CD14-positive monocyte (primary cell): ENCODE results near the gene GPBP1L1. TPM values are rescaled to one million over a fixed set of nuclear protein-coding genes. Genes with fewer than 3 reads are reported as not detected.
A peak's percentile ranks its signal among the peaks of the same experiment; 100 is the strongest.

Source experiments
- DNase-seq, 3 donors: peaks; one replicate each; pipeline ENCODE4 v3.0.0-alpha.2; 2011 to 2022
- H2AFZ ChIP-seq: 2 replicates; pipeline ENCODE4 v1.6.0; 2012; ENCODE audit warnings: mild to moderate bottlenecking, low read depth, low read length, inconsistent platforms; ENCODE audit not compliant: insufficient read depth, poor library complexity, severe bottlenecking
- H3K27ac ChIP-seq, 2 donors: 1 replicate in 1 of 2; 2 replicates in 1 of 2; pipeline ENCODE4 v1.5.1; 2012 to 2013; ENCODE audit warnings: low read length in 2 of 2, control low read depth in 1 of 2, inconsistent platforms in 1 of 2, low read depth in 1 of 2, mild to moderate bottlenecking in 1 of 2
- H3K27me3 ChIP-seq, 2 donors: one replicate each; pipeline versions ENCODE4 v1.6.0 to v1.6.1; 2011 to 2013; ENCODE audit warnings: low read length in 2 of 2; ENCODE audit not compliant: control insufficient read depth in 2 of 2, insufficient read depth in 2 of 2
- H3K36me3 ChIP-seq, 2 donors: replicated peaks in 1 of 2; 1 replicate in 1 of 2; 2 replicates in 1 of 2; pipeline versions ENCODE4 v1.5.1 to v1.6.1; 2012 to 2013; ENCODE audit warnings: low read length in 2 of 2, control low read depth in 1 of 2, inconsistent platforms in 1 of 2, mild to moderate bottlenecking in 1 of 2; ENCODE audit not compliant: insufficient read depth in 2 of 2, control insufficient read depth in 1 of 2
- H3K4me1 ChIP-seq, 2 donors: 1 replicate in 1 of 2; 2 replicates in 1 of 2; pipeline versions ENCODE4 v1.5.1 to v1.6.1; 2012 to 2013; ENCODE audit warnings: low read length in 2 of 2, control low read depth in 1 of 2, inconsistent platforms in 1 of 2, mild to moderate bottlenecking in 1 of 2, moderate library complexity in 1 of 2; ENCODE audit not compliant: insufficient read depth in 2 of 2, control insufficient read depth in 1 of 2
- H3K4me2 ChIP-seq: replicated peaks from 2 replicates; pipeline ENCODE3; 2012; ENCODE audit warnings: low read length, moderate library complexity, mild to moderate bottlenecking; ENCODE audit not compliant: poor library complexity, severe bottlenecking; ENCODE audit errors: extremely low read depth
- H3K4me3 ChIP-seq, 3 experiments: fragments of 200-600 bp in 1 of 3; sonication (generic) in 1 of 3; replicated peaks in 1 of 3; 1 replicate in 2 of 3; 2 replicates in 1 of 3; pipeline ENCODE4 v1.5.1; 2011 to 2013; ENCODE audit warnings: low read length in 3 of 3, mild to moderate bottlenecking in 3 of 3, control low read depth in 2 of 3, low read depth in 2 of 3, inconsistent platforms in 1 of 3, moderate library complexity in 1 of 3
- H3K79me2 ChIP-seq: 2 replicates; pipeline ENCODE4 v1.6.0; 2012; ENCODE audit warnings: mild to moderate bottlenecking, control low read depth, inconsistent platforms, low read length, moderate library complexity; ENCODE audit not compliant: insufficient read depth
- H3K9ac ChIP-seq: 2 replicates; pipeline ENCODE4 v1.6.0; 2017; ENCODE audit warnings: low read length, mild to moderate bottlenecking; ENCODE audit not compliant: insufficient read depth, poor library complexity, severe bottlenecking
- H3K9me3 ChIP-seq, 2 donors: replicated peaks in 1 of 2; 1 replicate in 1 of 2; 2 replicates in 1 of 2; pipeline versions ENCODE4 v1.5.1 to v1.6.1; 2012 to 2013; ENCODE audit warnings: low read length in 2 of 2, control low read depth in 1 of 2; ENCODE audit not compliant: control insufficient read depth in 1 of 2, insufficient read depth in 1 of 2
- H4K20me1 ChIP-seq: 2 replicates; pipeline ENCODE4 v1.6.0; 2012; ENCODE audit warnings: mild to moderate bottlenecking, low read length, control low read depth, moderate library complexity; ENCODE audit not compliant: insufficient read depth
- H3K27ac Mint-ChIP-seq, 7 donors: one replicate each; pipeline ENCODE4 v1.8.0; 2020; ENCODE audit warnings: mild to moderate bottlenecking in 7 of 7, mixed read lengths in 7 of 7, moderate library complexity in 6 of 7, inconsistent platforms in 2 of 7
- H3K27me3 Mint-ChIP-seq, 3 donors: one replicate each; pipeline ENCODE4 v1.8.0; 2021 to 2022; ENCODE audit warnings: low read depth in 3 of 3, mild to moderate bottlenecking in 3 of 3, mixed read lengths in 3 of 3, moderate library complexity in 3 of 3, inconsistent platforms in 1 of 3
- H3K36me3 Mint-ChIP-seq, 2 donors: one replicate each; pipeline ENCODE4 v1.8.0; 2020; ENCODE audit warnings: mixed read lengths in 2 of 2, inconsistent platforms in 1 of 2, mild to moderate bottlenecking in 1 of 2
- H3K4me1 Mint-ChIP-seq: one replicate; pipeline ENCODE4 v1.8.0; 2020; ENCODE audit warnings: mild to moderate bottlenecking, mixed read lengths
- H3K4me3 Mint-ChIP-seq, 2 donors: one replicate each; pipeline ENCODE4 v1.8.0; 2020; ENCODE audit warnings: mild to moderate bottlenecking in 2 of 2, mixed read lengths in 2 of 2, moderate library complexity in 1 of 2
- H3K9me3 Mint-ChIP-seq, 7 donors: one replicate each; pipeline ENCODE4 v1.8.0; 2020 to 2022; ENCODE audit warnings: mixed read lengths in 7 of 7, mild to moderate bottlenecking in 6 of 7, moderate library complexity in 6 of 7, inconsistent platforms in 2 of 7
- CTCF ChIP-seq: fragments of 200-600 bp; IDR thresholded peaks from one replicate; pipeline ENCODE4 v1.8.0; 2022; ENCODE audit warnings: antibody characterized with exemption, mild to moderate bottlenecking
- WGBS: methylation state at CpG from one replicate; pipeline ENCODE4 v1.1.5; 2013; ENCODE audit warnings: missing lambda C conversion rate; ENCODE audit not compliant: insufficient coverage; 5-methylcytosine and 5-hydroxymethylcytosine counted together
- intact Hi-C, 2 donors: fragments of 100-400 bp; cut with micrococcal nuclease; formaldehyde crosslinking; loops; one replicate each; pipeline versions ENCODE4 v1.15.0 to v1.15.1; 2023
- polyA minus RNA-seq: library from RNA; depleted of rRNA, polyadenylated mRNA; stranded (reverse); fragments of >200 nt; gene quantifications from 2 replicates; pipeline ENCODE4 v1.2.3, GENCODE V29; 2012
- polyA plus RNA-seq, 3 donors: library from polyadenylated mRNA; depleted of rRNA in 1 of 3; unstranded in 2 of 3; stranded (reverse) in 1 of 3; fragments of 300-500 nt in 2 of 3; fragments of >200 nt in 1 of 3; fragmentation: Illumina TruSeq in 2 of 3; gene quantifications; 1 replicate in 2 of 3; 2 replicates in 1 of 3; pipeline ENCODE4 v1.2.3, GENCODE V29; 2012 to 2021
- total RNA-seq, 12 experiments: library from RNA in 1 of 12; stranded (reverse) in 1 of 12; fragments of 120-200 nt in 1 of 12; gene quantifications; one replicate each; pipeline ENCODE4 v1.2.4 and lab custom pipeline; 2013 to 2026; ENCODE audit warnings: mixed read lengths in 6 of 12, inconsistent platforms in 1 of 12

The GPBP1L1 gene
- total RNA-seq (2013), result 116 TPM
- polyA plus RNA-seq (10 to 100 TPM; 71.6 to 93.3 (median 79.5) TPM), polyA minus RNA-seq (47.1 and 47.3 TPM in 2 replicates), total RNA-seq (lab: John Stamatoyannopoulos, UW) (122 to 255 (median 150) reads per million in 11 experiments)

GRCh38 chr1:45686288-45687013 lies at the start of gene GPBP1L1:
TSS of gene GPBP1L1 (minus strand) at chr1:45686533. CDS start at chr1:45659087, 27,446 bp downstream.
- H3K4me1 Mint-ChIP-seq, result peaks cover 39% of the 10 kb centered on the region
- H4K20me1 ChIP-seq, result peaks cover 26% of the 10 kb centered on the region
- WGBS, result under 1% methylated on average over 43 of the region's 52 CpGs
- H3K4me2 ChIP-seq, result peak within 1 kb of the TSS; percentile 95
- no peaks in the 10 kb centered on the region for H3K27me3 Mint-ChIP-seq
- peak within 1 kb of the TSS; percentile 97 to 100 (median 99) for H3K27ac Mint-ChIP-seq
- peak within 1 kb of the TSS; percentile 96 to 100 (median 99) for H3K4me3 ChIP-seq
- no peak for TF ChIP-seq CTCF
- H3K27ac ChIP-seq, result peak within 1 kb of the TSS; percentile 89 to 94
- peaks cover 84% of the 10 kb centered on the region for H3K79me2 ChIP-seq
- peak within 1 kb of the TSS; percentile 95 for H2AFZ ChIP-seq
- peak; percentile 95 to 98 (median 98) for DNase-seq
- no peaks in the 10 kb centered on the region for H3K27me3 ChIP-seq
- H3K9me3 ChIP-seq, result no peaks in the 10 kb centered on the region
- H3K36me3 Mint-ChIP-seq, result peaks cover 7 to 15% of the 10 kb centered on the region in 2 donors
- H3K4me1 ChIP-seq, result peaks cover 36 to 56% of the 10 kb centered on the region in 2 donors
- H3K36me3 ChIP-seq, result peaks cover 6 to 8% of the 10 kb centered on the region in 2 donors
- intact Hi-C loops, result loop anchor here (2.0 to 10.0 kb wide), 3 partner anchors 64 to 116 kb away; partner anchors contain the start of genes NASP (in 2 of the 2), IPP (in 1 of the 2) and MAST2 (in 1 of the 2)
- H3K9me3 Mint-ChIP-seq, result no peaks in the 10 kb centered on the region
- peak within 1 kb of the TSS; percentile 90 to 100 for H3K4me3 Mint-ChIP-seq
- H3K9ac ChIP-seq, result peak within 1 kb of the TSS; percentile 95

- H3K9me3 Mint-ChIP-seq, result no peaks in the 10 kb centered on the region
- no peak overlapping the region for H3K4me3 Mint-ChIP-seq
- no peak for DNase-seq
- no peaks in the 10 kb centered on the region for H3K36me3 ChIP-seq
- H3K4me3 ChIP-seq, result no peak overlapping the region
- no peak overlapping the region for H3K4me2 ChIP-seq
- no peak overlapping the region for H3K27ac ChIP-seq
- H3K27me3 Mint-ChIP-seq, result no peaks in the 10 kb centered on the region
- TF ChIP-seq CTCF, result no peak
- H4K20me1 ChIP-seq, result no peaks in the 10 kb centered on the region
- H3K9me3 ChIP-seq, result no peaks in the 10 kb centered on the region
- intact Hi-C loops, result no loop called here
- peaks cover 4% of the 10 kb centered on the region in 2 donors for H3K4me1 ChIP-seq
- H3K36me3 Mint-ChIP-seq, result peaks cover 0 to 1% of the 10 kb centered on the region in 2 donors
- 86% methylated on average over 1 of the region's 1 CpG for WGBS
- H3K79me2 ChIP-seq, result no peaks in the 10 kb centered on the region
- H2AFZ ChIP-seq, result no peak overlapping the region
- H3K27ac Mint-ChIP-seq, result no peak overlapping the region
- no peak overlapping the region for H3K9ac ChIP-seq
- peaks cover 11% of the 10 kb centered on the region for H3K4me1 Mint-ChIP-seq
- no peaks in the 10 kb centered on the region for H3K27me3 ChIP-seq
Measured at GRCh38 chr1:45730780-45731319, 44.5 kb upstream of the GPBP1L1 start.
